Measurements from ENCODE around the gene KCNIP3. TPM values are rescaled to one million over a fixed set of nuclear protein-coding genes. Genes with fewer than 3 reads are reported as not detected.

KCNIP3 gene
- total RNA-seq, 1 donor from 2014 or later, result 0.64 TPM

- Mint-ChIP-seq H3K36me3 (peaks cover under 1% of the 10 kb centered on the region), H3K9me3 (peaks cover 2% of the 10 kb centered on the region), H3K27me3 (ENCODE audit: insufficient read depth, low read depth) (peaks cover 5% of the 10 kb centered on the region), H3K4me1 (peaks cover 2% of the 10 kb centered on the region), H3K4me3 (no peak overlapping the region), H3K27ac (no peak overlapping the region)
- H3K27me3 ChIP-seq, result no peaks in the 10 kb centered on the region
- no peak overlapping the region for H3K4me2 ChIP-seq
- DNase-seq (ENCODE audit: low spot score), result no peak
- no peak overlapping the region for H2AFZ ChIP-seq (replicated peaks)
- no peaks in the 10 kb centered on the region for H3K4me1 ChIP-seq
- no peak overlapping the region for H3K27ac ChIP-seq
- H3K9ac ChIP-seq, result no peak overlapping the region
- no peak for TF ChIP-seq EZH2phosphoT487 (IDR thresholded peaks at IDR 0.05)
- TF ChIP-seq EZH2 (IDR thresholded peaks at IDR 0.05), result no peak
- TF ChIP-seq CTCF (IDR thresholded peaks at IDR 0.05), result no peak
- H3K9me3 ChIP-seq (ENCODE audit: low read depth), result no peaks in the 10 kb centered on the region
- H3F3A ChIP-seq (ENCODE audit: low read depth), result no peaks in the 10 kb centered on the region
- no peaks in the 10 kb centered on the region for H3K36me3 ChIP-seq
- no peaks in the 10 kb centered on the region for H3K79me2 ChIP-seq (ENCODE audit: low read depth)
- no peaks in the 10 kb centered on the region for H4K20me1 ChIP-seq (ENCODE audit: low read depth)
- no peak overlapping the region for H3K4me3 ChIP-seq
These were observed 12.1 kb upstream of the KCNIP3 start for GRCh38 chr2:95284886-95285541.

GRCh38 chr2:95285542-95285932, 11.6 kb upstream of the KCNIP3 start:
- peaks cover 8% of the 10 kb centered on the region for H3K9me3 Mint-ChIP-seq

GRCh38 chr2:95287336-95287735, 9.8 kb upstream of the KCNIP3 start:
- no peak for DNase-seq (ENCODE audit: low spot score)
- TF ChIP-seq EZH2 (IDR thresholded peaks at IDR 0.05) (no peak), EZH2phosphoT487 (IDR thresholded peaks at IDR 0.05) (no peak), CTCF (IDR thresholded peaks at IDR 0.05) (no peak)
- H4K20me1 ChIP-seq (ENCODE audit: low read depth), result no peaks in the 10 kb centered on the region
- no peaks in the 10 kb centered on the region for H3K27me3 ChIP-seq
- H2AFZ ChIP-seq (replicated peaks), result no peak overlapping the region
- peaks cover 2% of the 10 kb centered on the region for H3K4me1 Mint-ChIP-seq
- H3K36me3 Mint-ChIP-seq, result peaks cover 3% of the 10 kb centered on the region
- no peak overlapping the region for H3K4me3 Mint-ChIP-seq
- no peaks in the 10 kb centered on the region for H3K9me3 ChIP-seq (ENCODE audit: low read depth)
- H3K27me3 Mint-ChIP-seq (ENCODE audit: insufficient read depth, low read depth), result peaks cover 5% of the 10 kb centered on the region
- peak overlapping the region; percentile 37 for H3K27ac Mint-ChIP-seq
- no peak overlapping the region for H3K9ac ChIP-seq
- no peak overlapping the region for H3K4me3 ChIP-seq
- H3K36me3 ChIP-seq, result no peaks in the 10 kb centered on the region
- no peaks in the 10 kb centered on the region for H3K4me1 ChIP-seq
- H3K27ac ChIP-seq, result no peak overlapping the region
- no peaks in the 10 kb centered on the region for H3K79me2 ChIP-seq (ENCODE audit: low read depth)
- H3K9me3 Mint-ChIP-seq, result peaks cover 22% of the 10 kb centered on the region
- H3F3A ChIP-seq (ENCODE audit: low read depth), result no peaks in the 10 kb centered on the region
- H3K4me2 ChIP-seq, result no peak overlapping the region

More at GRCh38 chr2:95285542-95285932, 11.6 kb upstream of the KCNIP3 start:
- H3K27ac Mint-ChIP-seq, result no peak overlapping the region
- no peak for DNase-seq (ENCODE audit: low spot score)
- peaks cover 5% of the 10 kb centered on the region for H3K27me3 Mint-ChIP-seq (ENCODE audit: insufficient read depth, low read depth)
- peaks cover 3% of the 10 kb centered on the region for H3K36me3 Mint-ChIP-seq
- H3K4me3 Mint-ChIP-seq, result no peak overlapping the region
- peaks cover 2% of the 10 kb centered on the region for H3K4me1 Mint-ChIP-seq
- H3F3A ChIP-seq (ENCODE audit: low read depth), result no peaks in the 10 kb centered on the region
- H3K9ac ChIP-seq, result no peak overlapping the region
- no peak overlapping the region for H2AFZ ChIP-seq (replicated peaks)
- H3K27me3 ChIP-seq, result no peaks in the 10 kb centered on the region
- no peak overlapping the region for H3K4me2 ChIP-seq
- TF ChIP-seq EZH2 (IDR thresholded peaks at IDR 0.05) (no peak), EZH2phosphoT487 (IDR thresholded peaks at IDR 0.05) (no peak), CTCF (IDR thresholded peaks at IDR 0.05) (no peak)
- no peaks in the 10 kb centered on the region for H3K36me3 ChIP-seq
- H3K9me3 ChIP-seq (ENCODE audit: low read depth), result no peaks in the 10 kb centered on the region
- no peaks in the 10 kb centered on the region for H3K4me1 ChIP-seq
- no peak overlapping the region for H3K4me3 ChIP-seq
- no peaks in the 10 kb centered on the region for H3K79me2 ChIP-seq (ENCODE audit: low read depth)
- H4K20me1 ChIP-seq (ENCODE audit: low read depth), result no peaks in the 10 kb centered on the region
- no peak overlapping the region for H3K27ac ChIP-seq

All from neural progenitor cell (in vitro differentiated cells).